HG03159 (cell line): Measurements from ENCODE around the gene PSMF1.
"Not testable (repeated sequence)": the region's sequence is repeated elsewhere in the genome, so short reads cannot be mapped to it uniquely, and the experiment has no call there.

Experiments used
- ATAC-seq: cut with Tn5 transposase; IDR thresholded peaks from one replicate; pipeline ENCODE4 v1.9.1; 2021; ENCODE audit warnings: mild to moderate bottlenecking, moderate library complexity; ENCODE audit not compliant: unreplicated experiment

The PSMF1 gene

DNA sequence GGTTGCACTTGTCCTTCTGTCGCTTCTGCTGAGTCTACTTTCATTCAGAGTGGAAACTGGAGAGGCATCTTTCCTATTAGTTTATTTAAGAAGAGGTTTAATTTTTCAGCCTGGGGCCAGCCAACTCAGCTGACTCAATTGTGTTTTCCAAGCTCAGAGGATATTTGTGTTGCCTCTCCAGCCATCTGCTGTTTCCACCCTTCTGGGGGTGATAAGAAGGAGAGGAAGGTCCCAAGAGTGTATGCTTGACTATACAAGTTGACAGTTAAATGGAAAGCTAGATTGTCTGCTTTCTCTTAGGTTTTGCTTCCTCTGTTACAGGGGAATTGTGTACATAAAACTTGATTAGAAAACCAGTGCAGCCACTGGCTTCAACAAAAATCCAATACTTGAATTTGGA is 3.0 kb downstream of the PSMF1 start:
- no peak for ATAC-seq

DNA sequence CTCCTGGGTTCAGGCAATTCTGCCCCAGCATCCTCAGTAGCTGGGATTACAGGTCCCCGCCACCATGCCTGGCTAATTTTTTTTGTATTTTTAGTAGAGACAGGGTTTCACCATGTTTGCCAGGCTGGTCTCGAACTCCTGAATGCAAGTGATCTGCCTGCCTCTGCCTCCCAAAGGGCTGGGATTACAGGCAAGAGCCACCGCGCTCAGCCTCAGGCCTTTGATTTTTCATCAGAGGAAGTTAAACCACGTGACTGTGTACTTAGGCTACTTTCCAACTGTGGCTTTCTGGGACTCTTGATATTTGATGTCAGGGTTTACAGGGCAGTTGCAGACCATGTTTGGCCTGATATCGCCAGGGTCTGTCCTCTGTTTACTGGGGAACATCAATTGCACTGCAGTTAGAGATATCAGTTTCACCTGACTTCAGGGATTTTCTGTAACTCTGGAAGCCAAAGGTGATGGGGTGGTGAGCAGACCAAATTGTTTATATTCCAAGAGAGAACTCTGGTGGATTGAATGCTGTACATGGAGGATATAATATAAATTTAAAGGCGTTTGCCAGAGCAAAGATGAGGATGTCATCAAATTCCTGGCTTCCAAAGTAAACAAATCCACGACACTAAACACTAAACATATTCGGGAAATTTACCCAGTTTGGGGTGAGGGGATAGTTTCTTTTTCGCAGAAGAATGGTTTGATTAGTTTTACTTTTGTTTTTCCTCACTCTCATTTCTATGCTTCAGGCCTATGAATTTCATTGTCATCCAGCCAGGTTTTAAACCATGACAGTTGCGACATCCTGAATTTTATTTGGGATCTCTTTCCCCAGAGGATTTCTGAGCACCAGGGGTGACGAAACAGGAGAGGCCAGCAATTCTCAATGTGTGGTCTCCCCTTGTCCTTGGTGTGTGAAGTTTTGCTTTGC is 4.2 kb downstream of the PSMF1 start:
- ATAC-seq = no peak

DNA sequence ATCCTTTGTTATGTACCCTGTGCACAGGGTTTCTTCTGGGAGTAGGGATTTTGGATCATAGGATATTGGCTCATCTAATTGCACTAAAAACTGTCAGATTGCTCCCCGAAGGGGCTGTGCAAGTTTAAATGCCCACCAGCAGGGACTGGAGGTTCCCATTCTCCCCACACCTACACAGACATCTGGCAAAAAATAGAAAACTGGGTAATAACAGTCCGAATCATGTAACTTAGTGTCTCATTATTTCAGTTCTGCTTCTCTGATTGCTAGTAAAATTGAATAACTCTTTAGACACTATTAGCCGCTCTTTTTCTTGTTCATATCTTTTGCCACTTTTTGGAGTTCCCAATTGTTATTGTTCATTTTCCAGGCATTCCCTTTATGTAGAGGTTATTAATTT is 5.3 kb downstream of the PSMF1 start:
- ATAC-seq = no peak

DNA sequence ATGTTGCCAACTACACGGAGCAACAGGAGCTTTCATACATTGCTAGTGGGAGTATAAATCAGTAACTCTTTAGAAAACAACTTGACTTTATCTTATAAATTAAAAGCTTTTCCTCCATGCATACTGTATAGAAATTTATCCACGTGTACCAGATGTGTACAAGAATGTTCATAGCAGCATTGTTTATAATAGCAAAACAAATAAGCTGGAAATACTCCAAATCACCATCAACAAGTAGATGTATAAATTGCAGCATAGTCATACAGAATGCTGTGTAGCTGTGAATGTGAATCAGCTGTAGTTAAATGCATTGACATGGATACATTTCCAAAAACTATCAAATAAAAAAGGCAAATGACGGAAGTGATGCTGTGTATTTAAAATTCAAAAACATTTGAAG is 6.0 kb downstream of the PSMF1 start:
- no peak for ATAC-seq

DNA sequence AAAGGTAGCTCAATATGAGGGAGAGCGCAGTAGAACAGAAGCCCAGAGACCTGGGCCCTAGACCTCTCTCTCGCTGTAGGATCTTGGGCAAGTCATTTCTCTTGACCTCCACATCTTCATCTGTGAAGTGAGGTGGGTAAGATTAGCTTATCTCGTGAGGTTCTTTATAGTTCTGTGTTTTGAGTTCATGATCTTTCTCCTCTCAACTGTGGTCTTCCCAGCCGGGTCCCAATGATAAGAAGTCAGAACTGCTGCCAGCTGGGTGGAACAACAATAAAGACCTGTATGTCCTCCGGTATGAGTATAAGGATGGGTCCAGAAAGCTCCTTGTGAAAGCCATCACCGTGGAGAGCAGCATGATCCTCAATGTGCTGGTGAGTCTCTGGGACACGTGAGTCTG is 6.9 kb downstream of the PSMF1 start:
- ATAC-seq = no peak

DNA sequence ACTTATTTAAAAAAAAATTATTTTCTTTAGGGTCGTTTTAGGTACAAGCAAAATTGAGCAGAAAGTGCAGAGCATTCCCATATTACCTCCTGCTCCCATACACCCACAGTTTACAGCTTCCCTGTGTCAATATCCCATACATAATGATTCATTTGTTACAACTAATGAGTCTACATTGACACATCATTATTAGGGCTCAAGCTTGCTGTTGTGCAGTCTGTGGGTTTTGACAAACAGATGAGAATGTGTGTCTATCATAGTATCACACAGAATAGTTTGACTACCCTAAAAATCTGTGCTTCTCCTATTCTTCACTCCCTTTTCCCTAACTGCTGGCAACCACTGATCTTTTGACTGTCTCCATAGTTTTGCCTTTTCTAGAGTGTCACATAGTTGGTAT is 9.4 kb downstream of the PSMF1 start:
- ATAC-seq = no peak

DNA sequence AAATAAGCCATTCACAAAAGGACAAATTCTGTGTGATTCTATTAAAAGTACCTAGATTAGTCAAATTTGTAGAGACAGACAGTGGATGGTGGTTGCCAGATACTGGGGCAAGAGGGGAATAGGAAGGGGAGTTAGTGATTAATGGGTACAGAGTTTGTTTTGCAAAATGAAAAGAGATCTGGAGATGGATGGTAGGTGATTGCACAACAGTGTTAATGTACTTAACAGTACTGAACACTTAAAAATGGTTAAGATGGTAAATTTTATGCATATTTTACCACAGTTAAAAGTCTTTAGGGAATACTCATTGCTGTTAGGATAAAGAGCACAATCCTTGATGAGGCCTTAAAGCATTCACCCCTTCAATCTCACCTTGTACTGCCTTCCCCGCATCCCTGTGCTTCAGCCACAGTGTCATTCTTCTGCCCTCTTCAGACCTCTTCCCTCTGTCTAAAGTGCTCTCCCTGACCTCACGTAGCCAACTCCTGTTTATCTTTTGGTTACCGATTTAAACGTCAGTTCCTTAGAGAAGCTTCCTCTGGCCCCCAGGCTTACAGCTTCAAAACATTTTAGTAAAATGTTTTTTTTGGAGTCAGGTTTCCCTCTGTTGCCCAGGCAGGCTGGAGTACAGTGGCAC is 11.8 kb downstream of the PSMF1 start:
- ATAC-seq = no peak

DNA sequence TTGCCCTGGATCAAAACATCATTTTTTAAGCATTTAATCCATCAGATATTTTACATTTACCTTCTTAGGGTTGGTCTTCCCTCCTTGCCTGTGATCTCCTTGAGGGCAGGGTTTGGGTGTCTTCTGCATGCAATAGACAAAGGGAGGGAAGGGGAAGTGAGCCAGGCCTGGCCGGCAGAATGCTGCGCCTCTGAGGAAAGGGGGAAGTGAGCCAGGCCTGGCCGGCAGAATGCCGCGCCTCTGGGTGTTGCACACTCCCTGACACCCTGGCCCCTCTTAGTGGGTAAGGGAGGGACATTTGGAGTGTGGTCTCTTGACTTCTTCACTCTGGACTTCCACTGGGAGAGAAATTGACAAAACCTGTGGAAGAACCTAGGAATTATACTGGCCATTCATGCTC is 12.4 kb downstream of the PSMF1 start:
- no peak for ATAC-seq

DNA sequence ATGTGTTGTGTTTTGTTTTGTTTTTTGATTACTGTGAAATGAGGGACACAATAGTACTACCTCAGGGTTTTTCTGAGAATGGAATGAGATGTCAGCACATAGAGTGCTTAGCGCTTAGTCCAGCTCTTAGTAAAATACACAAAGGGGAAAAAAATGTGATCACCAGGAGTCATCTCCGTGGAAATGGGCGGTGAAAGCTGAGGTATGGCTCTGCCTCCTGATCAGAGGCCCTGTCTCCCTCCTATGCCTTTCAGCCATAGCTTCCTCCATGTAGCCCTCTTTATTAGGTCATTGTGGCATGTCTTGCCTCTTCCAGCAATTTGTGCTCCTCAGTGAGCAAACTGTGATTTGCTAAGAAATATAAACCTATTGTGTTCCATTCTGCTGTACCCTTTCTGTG is 13.0 kb downstream of the PSMF1 start:
- no peak for ATAC-seq

DNA sequence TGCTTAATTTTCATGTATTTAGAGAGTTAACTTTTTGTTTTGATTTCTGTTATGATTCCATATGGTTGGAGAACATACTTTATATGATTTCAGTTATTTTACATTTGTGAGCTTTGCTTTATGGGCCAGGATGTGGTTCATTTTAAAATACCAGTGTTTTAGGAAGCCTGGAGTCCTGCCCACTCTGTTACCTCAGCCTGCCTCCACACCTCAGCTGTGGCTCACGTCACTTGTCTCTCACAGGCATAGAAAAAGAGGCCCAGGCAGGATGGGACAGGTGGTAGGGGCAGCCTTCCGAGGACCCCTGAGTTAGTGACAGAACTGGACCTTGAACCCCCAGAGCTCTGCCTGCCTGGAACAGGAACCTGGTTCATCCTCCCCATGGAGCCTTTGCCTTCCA is 16.0 kb downstream of the PSMF1 start:
- ATAC-seq = no peak

DNA sequence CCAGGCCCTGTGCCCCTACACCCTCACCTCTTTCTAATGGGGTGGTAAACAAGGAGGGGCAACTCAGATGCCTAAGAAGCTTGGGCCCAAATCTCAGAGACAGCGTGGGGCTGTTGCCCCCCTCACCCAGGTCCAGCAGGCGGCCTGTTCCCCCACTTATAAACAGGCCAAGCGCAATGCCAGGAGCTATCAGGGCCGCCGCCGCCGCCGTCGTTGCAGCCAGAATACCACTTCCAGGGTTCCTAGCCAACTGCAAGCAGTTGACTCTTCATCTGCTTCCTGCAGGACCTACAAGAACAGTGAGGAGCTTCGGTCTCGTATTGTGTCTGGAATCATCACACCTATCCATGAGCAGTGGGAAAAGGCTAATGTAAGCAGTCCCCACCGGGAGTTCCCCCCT is 16.4 kb downstream of the PSMF1 start:
- ATAC-seq = no peak

DNA sequence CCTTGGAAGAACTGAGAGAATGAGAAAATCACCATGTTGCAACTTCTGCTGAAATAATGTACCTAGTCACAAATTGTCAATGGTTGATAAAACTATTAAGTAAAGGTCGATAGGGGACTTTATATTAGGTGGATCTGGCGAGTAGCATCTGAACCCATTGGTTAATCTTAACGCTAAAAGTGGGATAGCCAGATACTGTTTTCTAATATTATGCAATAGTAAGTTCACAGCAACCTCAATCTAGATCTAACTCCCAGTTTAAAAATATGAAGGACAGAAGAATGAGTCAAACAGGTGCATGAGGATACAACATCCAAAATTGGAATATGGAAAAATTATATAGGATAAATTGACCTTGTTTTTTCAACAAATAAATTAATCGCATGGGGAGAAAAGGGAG is 18.8 kb downstream of the PSMF1 start:
- ATAC-seq = no peak

DNA sequence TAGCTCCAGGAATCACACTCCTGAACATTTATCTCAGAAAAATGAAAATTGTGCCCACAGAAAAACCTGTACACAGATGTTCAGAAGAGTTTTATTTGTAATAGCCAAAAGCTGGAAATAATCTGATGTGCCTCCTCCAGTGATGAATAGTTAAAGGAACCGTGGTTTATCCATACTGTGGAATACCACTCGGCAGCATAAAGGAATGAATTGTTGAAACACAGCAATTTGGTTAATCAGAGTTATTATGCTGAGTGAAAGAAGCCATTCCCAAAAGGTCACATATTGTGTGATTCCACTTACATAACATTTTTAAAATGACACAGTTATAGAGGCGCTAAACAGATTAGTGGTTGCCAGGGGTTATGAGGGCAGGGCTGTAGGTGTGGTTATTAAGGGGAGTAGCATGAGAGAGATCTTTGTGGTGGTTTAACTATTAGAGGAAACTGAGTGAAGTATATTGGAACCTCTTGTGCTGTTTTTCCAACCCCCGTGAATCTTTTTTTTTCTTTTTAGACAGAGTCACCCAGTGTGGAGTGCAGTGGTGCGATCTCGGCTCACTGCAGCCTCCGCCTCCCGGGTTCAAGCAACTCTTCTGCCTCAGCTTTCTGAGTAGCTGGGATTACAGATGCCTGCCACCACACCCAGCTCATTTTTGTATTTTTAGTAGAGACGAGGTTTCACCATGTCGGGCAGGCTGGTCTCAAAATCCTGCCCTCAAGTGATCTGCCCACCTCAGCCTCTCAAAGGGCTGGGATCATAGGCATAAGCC is 26.2 kb downstream of the PSMF1 start:
- no peak for ATAC-seq

DNA sequence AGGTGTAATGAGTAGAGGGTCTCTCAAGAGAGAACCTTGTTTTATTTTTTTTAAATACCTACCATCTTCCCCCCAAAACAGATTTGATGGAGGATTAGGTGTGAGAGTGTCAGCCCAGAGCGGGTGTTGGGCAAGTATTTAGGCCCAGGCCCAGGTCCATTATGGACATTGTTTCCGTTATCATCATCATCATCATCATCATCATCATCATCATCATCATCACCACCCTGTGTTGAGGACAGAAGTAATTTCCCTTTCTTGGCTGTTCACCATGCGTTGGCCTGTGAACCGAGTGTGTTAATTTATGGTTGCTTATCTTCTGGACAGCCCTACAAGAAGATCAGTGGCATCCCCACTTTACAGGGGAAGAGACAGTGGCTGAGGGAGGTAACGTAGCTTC is 28.6 kb downstream of the PSMF1 start:
- no peak for ATAC-seq

DNA sequence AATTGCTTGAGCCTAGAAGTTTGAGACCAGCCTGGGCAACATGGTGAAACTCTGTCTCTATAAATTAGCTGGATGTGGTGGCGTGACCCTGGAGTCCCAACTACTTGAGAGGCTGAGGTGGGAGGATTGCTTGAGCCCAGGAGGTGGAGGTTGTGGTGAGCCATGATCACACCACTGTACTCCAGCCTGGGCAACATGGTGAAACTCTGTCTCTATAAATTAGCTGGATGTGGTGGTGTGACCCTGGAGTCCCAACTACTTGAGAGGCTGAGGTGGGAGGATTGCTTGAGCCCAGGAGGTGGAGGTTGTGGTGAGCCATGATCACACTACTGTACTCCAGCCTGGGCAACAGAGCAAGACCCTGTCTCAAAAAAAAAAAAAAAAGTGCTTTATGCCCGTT is 31.4 kb downstream of the PSMF1 start:
- not testable (repeated sequence) for ATAC-seq

DNA sequence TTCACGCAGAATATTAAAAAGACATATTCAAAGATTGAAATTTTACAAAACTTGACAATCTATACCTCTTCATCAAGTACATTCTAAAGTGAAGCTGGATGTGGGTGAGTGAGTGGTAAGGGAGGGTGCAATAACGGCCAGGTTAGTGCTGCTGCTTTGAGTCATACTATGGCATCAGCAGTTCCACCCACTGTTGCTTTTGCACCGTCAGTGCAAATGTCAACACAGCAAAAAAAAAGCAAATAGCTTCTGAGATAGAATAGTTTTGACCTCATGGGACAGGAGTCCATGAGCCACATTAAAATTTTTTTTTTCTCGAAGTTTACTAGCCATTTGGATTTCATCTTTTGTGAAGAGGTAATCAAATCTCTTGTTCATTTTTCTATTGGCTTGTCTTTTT is 31.8 kb downstream of the PSMF1 start:
- ATAC-seq = no peak

DNA sequence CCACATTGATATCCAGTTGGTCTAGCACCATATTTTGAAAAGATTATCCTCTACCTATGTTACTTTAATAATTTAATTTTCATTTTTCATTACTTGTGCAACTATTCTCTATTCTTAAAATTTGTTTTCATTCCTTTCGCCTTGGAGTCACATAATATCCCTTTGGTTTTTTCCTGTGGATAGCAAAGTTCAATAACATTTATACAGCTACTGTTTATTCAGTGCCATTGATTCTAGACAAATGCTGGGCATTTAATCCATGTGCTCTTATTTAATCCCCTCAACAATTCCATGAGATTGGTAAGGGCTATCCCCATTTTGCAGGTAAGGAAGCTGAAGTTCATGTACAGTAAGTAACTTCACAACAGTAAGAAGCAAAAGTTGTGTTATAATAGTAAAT is 32.6 kb downstream of the PSMF1 start:
- no peak for ATAC-seq

DNA sequence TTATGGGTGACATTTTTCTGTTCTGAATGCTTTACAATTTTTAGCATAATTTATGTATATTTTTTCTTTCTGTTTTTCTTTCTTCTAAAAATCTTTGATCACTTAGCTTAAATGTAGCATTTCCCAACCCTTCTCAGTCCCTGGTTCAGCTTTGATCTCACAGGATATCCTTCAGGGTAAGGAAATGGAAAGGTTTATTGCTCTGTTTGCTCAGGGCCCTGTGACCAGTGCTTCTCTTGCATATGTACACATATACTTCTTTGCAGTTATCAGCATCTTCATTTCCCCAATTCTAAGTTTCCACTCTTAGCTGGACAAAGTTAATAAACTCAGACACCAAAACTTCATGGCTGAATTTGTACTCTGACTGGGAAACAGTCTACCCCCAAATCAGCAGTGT is 35.8 kb downstream of the PSMF1 start:
- ATAC-seq = no peak

DNA sequence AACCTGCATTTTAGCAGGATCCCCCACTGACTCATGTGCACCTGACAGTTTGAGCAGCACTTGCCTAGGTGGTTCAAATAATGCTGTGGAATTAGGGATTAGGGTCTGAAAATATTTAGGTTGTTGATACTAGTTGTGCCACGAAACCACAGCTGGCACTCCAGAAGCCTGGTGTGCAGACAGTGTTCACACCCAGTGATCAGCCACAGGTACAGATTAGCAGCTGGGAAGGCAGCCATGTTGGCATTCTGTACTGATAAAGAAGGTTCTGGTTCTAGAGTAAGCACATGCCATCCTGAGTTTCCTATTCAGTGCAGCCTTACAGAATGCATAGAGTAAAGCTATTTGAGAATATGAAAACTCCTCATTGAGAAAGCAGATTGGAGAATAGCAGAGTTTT is 36.3 kb downstream of the PSMF1 start:
- ATAC-seq = no peak

DNA sequence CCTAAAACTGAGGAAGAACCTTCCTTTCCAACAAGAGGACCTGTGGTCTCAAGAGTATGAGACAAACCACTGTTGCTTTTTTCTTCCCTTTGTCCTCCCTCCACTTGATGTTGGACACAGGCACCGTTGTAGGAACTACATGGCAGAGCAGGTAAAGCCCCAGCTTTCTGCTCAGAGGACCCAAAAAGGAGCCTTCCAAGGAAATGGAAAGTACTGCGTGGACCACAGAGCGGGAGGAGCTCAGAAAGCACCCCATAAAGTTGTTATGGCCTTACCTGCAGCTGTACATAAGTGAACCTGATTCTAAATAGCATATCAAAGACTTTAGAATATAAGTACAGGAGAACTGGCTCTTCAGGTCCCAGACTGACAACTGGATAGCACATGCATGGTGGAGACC is 36.9 kb downstream of the PSMF1 start:
- no peak for ATAC-seq

DNA sequence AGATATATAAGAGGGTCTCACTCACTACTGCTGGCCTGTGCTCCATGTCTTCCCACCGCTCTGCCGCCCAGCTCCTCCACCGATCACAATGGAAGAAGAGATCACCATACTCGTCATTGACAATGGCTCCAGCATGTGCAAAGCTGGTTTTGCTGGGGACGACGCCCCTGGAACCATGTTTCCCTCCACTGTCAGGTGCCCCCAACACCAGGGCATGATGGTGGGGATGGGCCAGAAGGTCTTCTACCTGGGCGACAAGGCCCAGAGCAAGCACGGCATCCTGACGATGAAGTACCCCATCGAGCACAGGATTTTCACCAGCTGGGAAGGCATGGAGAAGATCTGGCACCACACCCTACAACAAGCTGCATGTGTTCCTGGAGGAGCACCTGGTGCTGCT is 42.1 kb downstream of the PSMF1 start:
- no peak for ATAC-seq

DNA sequence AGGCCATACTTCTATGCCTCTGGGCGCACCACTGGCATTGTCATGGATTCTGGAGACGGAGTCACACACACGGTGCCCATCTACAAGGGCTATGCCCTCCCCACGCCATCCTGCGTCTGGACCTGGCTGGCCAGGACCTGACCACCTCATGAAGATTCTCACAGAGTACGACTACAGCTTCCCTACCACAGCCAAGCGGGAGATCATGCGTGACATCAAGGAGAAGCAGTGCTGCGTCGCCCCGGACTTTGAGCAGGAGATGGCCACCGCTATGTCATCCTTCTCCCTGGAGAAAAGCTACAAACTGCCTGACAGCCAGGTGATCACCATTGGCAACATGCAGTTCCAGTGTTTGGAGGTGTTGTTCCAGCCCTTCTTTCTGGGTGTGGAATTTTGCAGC is 42.6 kb downstream of the PSMF1 start:
- no peak for ATAC-seq
